HG03571 (cell line): ENCODE data around the gene ADCY3.
A peak's percentile ranks its signal among the peaks of the same experiment; 100 is the strongest.

Experiments
- ATAC-seq: cut with Tn5 transposase; IDR thresholded peaks from one replicate; pipeline ENCODE4 v1.9.1; 2021; ENCODE audit not compliant: unreplicated experiment

ADCY3 gene

GRCh38 chr2:24920098-24920808 is at the start of gene ADCY3:
Gene ADCY3 (minus strand): TSS chr2:24920237. CDS start chr2:24918987, 1,250 bp downstream.
- ATAC-seq = peak; percentile 62

DNA sequence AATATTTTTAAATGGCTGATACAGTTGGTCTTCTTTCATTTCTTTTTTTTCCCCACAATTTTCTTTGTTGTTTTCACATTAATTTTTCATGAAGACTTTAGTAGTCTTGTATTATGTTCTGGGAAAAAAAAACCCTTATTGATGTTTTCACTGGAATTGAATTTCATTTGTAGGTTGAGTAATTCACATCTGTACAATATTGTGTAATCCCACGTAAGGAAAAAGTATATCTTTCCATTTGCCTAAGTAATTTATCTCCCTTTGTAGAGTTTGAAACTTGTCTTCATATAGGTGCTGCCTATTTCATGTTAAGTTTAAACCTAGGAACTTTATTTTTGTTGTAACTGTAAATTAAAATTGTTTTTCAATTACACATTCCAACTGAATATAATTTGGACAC is 49.7 kb upstream of the ADCY3 start:
- ATAC-seq = no peak

DNA sequence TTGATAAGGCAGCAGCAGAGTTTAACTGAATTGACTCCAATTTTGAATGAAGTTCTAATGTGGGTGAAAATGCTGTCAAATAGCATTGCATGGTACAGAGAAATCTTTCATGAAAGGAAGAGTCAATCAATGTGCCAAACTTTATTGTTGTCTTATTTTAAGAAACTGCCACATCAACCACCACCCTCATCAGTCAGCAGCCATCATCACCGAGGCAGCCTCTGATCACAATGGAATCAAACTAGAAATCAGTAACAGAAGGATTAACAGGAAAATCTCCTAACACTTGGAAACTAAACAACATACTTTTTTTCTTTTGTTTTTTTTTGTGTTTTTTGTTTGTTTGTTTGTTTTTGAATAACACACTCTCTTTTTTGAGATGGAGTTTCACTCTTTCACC is 41.9 kb upstream of the ADCY3 start:
- ATAC-seq = no peak

DNA sequence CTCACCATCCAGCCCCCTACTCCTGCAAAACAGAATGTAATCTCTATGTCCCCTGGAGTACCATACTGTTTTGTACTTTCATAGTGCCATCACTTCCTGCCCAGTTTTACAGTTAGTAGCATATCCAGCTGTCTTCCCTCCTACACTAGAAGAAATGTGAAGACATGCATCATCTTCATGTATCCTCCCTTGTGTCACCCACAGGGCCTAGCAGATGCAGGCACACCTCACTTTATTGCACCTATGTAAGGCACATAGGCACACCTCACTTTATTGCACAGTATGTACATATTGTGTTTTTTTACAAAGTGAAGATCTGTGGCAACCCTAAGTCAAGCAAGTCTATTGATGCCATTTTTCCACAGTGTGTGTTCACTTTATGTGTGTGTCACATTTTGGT is 39.7 kb upstream of the ADCY3 start:
- ATAC-seq = no peak

- ATAC-seq = no peak
These were observed 38.4 kb upstream of the ADCY3 start for GRCh38 chr2:24958411-24958935.

GRCh38 chr2:24957976-24958375 is 37.9 kb upstream of the ADCY3 start:
- no peak for ATAC-seq

GRCh38 chr2:24957221-24957620 is 37.2 kb upstream of the ADCY3 start:
- ATAC-seq = no peak

DNA sequence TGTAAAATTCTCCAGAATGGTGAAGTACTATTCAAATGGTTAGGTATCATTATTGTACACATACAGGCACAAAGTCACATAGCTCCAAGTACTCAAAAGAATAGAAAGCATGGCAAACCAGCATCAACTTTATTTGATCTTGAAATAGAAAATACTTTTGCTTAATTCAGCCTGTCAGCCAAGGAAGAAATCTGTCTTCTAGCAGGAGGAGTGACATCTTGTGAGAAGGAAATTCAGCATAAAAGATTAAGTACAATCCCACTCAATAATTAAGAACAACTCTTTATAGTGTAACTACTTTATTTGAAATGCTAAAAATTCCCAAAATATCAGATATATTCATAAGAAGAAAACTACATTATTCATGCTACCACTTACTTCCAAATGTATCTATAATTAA is 35.9 kb upstream of the ADCY3 start:
- ATAC-seq = no peak

- no peak for ATAC-seq
These were observed 35.2 kb upstream of the ADCY3 start for GRCh38 chr2:24955232-24955631.

- no peak for ATAC-seq
These were observed 30.1 kb upstream of the ADCY3 start for GRCh38 chr2:24950102-24950501.

DNA sequence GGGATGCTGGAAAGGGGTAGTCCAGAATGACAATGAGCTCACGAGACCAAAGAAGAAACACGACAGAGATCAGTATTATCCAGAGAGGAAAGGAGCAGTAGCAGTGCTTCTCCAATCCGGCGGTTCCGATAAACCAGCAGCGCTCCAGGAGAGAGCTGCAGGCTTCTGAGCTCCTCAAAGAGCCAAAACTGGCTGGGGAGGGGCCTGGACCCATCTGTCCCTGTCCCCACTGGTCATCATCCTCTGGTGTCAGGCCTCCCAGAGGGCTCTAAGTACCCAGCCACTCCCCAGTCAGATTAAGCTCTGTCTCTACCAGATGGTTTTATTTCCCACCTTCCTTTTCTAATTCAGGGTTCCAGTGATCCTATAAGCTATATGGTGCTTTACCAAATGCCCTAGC is 28.5 kb upstream of the ADCY3 start:
- no peak for ATAC-seq

- no peak for ATAC-seq
These were observed 27.6 kb upstream of the ADCY3 start for GRCh38 chr2:24947561-24948157.

DNA sequence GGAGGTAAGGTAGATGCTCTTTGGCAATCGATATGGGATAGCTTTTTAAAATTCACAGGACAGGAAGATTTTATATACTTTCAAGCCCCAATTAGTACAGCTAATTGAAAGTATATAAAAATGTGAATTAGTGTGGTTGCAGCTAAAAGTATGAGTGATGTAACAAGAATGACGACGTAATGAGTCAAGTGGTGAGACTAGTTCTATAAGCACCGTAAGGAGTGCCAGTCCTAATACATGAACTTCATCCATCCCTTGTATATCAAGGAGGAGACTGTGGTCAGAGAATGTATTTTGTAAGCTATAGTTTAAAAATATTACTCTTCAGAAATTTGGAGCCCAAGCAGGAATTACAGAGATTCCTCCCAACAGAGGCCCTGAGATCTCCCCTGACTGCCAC is 25.9 kb upstream of the ADCY3 start:
- ATAC-seq = no peak

- ATAC-seq = no peak
These were observed 23.5 kb upstream of the ADCY3 start for GRCh38 chr2:24943427-24944053.

DNA sequence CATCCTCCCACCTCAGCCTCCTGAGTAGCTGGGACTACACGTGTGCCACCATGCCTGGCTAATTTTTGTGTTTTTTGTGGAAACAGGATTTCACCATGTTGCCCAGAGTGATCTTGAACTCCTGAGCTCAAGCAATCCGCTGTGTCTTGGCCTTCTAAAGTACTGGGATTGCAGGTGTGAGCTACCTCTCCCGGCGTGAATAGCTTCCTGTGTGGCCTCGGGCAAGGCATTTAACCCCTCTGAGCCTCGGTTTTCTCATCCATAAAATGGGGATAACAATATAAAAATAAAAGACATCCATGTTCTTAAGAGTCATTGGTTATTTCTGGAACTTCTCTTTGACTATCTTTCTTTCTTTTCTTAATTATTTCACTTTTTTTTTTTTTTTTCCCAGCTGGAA is 19.3 kb upstream of the ADCY3 start:
- ATAC-seq = no peak

- ATAC-seq = no peak
These were observed 17.2 kb upstream of the ADCY3 start for GRCh38 chr2:24937236-24937635.

DNA sequence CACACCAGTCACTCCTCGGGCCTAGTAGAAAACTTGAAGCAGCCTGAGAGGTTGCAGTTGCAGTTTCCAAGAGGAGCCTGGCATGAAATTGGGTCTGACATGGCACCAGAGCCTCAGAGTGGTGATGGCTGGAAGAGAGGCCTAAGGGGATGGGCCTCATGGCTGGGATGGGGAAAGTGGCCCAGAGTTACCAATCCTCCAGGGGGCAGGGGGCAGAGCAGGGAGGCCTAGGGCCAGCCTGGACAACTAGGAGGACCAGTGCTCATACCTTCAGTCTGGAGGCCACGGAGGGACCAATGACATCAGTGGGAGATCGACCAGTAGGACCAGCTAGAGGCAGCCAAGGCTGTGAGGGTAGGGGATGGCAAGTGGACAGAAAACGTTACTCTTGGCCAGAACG is 15.1 kb upstream of the ADCY3 start:
- no peak for ATAC-seq

DNA sequence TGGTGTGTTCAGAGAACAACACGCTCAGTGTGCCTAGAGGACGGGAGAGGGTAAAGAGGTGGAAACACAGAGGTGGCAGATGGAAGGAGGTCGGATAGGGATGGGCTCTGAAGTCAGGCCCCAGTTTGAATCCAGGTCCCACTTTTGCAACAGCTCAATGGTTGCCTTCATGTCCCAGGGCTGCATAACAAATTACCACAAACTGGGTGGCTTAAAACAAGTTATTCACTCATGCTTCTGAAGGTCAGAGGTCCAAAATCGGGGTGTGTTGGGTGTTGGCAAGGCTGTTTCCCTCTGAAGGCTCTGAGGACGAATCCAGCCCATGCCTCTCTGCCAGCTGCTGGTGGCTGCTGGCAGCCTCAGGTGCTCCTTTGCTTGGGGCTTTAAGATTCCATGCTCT is 12.7 kb upstream of the ADCY3 start:
- ATAC-seq = no peak

- no peak for ATAC-seq
These were observed 10.7 kb upstream of the ADCY3 start for GRCh38 chr2:24930768-24931167.

- no peak for ATAC-seq
These were observed 9.2 kb upstream of the ADCY3 start for GRCh38 chr2:24929230-24929629.

DNA sequence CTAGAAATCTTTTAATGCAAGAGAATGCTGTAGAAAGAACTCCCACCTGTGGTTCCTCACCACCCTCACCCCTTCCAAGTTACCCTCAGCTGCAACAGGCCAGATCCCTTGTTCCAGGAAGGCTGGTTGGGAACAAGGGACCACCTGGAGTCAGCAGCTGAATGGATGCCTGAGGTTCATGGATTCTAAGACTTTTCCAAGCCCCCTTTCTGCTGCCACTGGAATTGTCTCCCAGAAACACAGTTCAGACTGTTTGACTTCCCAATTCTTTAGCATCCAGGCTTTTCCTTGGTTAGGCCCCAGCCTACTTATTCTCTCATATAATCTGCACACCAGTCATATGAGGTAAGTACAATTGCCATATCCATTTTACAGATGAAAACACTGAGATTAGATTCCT is 8.0 kb upstream of the ADCY3 start:
- no peak for ATAC-seq

DNA sequence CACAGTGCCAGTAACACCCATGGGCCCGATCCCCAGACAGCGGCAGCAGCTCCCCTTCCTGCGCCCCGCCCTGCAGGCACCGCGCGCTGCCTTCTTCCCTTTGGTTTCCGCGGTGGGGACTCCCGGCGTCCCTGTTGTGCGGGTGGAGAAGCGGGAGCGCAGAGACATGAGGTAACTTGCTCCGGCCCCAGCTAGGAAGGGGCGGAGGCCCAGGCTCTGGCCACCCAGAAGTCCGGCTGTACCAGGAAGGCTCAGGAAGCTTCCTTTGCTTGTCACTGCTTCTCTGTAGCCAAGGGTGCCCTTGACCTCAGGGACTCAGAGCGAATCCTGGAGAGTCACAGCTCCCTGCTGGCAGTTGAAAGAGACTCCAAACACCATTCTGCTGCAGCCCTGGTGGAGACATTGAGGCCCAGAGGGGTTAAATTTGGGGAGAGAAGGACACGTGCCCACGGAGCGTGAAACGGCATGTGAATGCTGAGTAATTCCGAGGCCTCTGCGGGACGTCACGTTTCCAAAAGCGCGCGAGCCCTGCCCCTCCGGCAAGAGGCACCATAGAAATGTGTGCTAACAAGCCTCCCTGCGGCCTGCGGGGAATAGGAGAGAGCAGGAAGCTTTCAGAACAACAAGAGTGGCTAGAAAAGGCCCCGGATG is 6.7 kb upstream of the ADCY3 start:
- ATAC-seq = no peak
